ENCODE measurements around the gene SMAD7.

DNA sequence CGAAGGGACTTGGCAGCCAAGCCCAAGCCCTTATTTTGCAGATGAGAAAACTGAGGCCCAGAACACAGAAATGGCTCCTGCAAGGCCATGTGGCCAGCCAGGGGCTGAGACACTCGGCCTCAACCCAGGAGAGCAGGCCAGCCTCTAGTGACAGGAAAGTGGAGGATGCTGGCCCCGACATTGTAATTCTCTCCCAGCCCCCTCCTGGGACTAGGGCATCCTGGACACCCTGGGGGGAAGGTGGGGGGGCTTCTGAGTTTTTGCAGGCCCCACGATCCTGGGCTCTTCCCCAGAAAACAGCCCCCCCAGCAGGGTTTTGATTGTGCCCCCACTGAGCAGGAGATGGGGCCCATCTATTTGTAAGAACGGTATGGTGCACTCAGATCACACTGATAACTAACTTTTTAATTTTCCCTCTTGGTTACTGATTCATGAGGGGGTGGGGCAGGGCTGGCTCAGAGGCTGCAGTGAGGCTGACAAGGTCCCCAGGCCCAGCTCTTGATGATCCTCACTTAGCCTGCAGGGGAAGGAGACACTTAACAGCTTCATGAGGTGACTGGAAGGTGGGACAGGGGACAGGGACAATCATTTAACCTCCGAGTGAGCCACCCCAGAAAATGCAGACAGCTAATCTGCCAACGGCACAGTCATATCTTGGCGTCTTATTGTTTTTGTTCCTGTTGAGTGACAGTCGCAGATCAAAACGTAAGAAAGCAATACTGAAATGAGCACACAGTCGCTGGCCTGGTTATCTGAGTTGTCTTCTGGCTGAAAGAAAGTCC is 18.9 kb downstream of the SMAD7 start:
- TF ChIP-seq E2F8 (IDR thresholded peaks at IDR 0.05; ENCODE audit: low read depth, partially characterized antibody) (no peak), SREBF2 (IDR thresholded peaks at IDR 0.05; ENCODE audit: low read length) (no peak), IRF3 (IDR thresholded peaks at IDR 0.05) (no peak), EP300 (IDR thresholded peaks at IDR 0.05; ENCODE audit: borderline replicate concordance in 1 of 2, control insufficient read depth in 1 of 2, low read depth in 2 of 2, low read length in 2 of 2) (no peak), MAX (IDR thresholded peaks at IDR 0.05; ENCODE audit: low read depth, low read length) (no peak), SMAD1 (IDR thresholded peaks at IDR 0.05; ENCODE audit: low read depth, partially characterized antibody) (no peak), SUZ12 (IDR thresholded peaks at IDR 0.05; ENCODE audit: unreplicated experiment) (no peak), SMC3 (IDR thresholded peaks at IDR 0.05; ENCODE audit: borderline replicate concordance, low read length) (0 out of 2 replicates have a peak, but pooled peaks have one; percentile 7), ZBED1 (IDR thresholded peaks at IDR 0.05; ENCODE audit: borderline replicate concordance) (0 out of 2 replicates have a peak, but pooled peaks have one; percentile 53), REST (IDR thresholded peaks at IDR 0.05; ENCODE audit: low read depth, low read length) (no peak), EZH2 (IDR thresholded peaks at IDR 0.05; ENCODE audit: borderline replicate concordance, control insufficient read depth, low read depth, low read length) (no peak)
